PC-9 (cell line): Measurements from ENCODE around the gene RIMBP2.

Experiments
- EZH2 ChIP-seq: fragments of 200-600 bp; sonication (generic); IDR thresholded peaks from 2 replicates; pipeline ENCODE4 v1.8.0; 2017; ENCODE audit warnings: antibody characterized with exemption, low read depth
- TF ChIP-seq, protein P1 (sequence below): fragments of 200-600 bp; sonication (generic); conservative IDR thresholded peaks from 2 replicates; pipeline ENCODE4 v1.6.1; 2017; ENCODE audit warnings: mixed run types, antibody characterized with exemption, mild to moderate bottlenecking, moderate library complexity

DNA sequence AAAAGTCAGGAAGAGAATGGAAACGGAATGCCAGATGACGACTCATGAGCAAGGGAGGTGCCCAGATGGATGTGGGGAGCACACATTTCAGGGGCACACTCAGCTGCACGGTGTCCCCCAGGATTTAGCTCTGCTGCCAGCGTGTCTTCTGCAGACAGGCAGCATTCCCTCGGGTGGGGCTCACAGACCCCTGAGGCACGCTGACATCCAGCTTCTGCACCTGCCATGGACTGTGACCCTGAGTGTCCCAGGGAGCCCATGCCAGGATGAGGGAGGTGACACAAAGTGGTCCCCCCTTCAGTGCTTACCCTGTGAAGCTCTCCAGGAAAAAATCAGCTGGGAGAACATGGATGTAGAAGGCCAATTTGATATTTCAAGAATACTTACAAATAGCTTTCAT, 294.2 kb downstream of the RIMBP2 start:
- TF ChIP-seq, protein P1, sequence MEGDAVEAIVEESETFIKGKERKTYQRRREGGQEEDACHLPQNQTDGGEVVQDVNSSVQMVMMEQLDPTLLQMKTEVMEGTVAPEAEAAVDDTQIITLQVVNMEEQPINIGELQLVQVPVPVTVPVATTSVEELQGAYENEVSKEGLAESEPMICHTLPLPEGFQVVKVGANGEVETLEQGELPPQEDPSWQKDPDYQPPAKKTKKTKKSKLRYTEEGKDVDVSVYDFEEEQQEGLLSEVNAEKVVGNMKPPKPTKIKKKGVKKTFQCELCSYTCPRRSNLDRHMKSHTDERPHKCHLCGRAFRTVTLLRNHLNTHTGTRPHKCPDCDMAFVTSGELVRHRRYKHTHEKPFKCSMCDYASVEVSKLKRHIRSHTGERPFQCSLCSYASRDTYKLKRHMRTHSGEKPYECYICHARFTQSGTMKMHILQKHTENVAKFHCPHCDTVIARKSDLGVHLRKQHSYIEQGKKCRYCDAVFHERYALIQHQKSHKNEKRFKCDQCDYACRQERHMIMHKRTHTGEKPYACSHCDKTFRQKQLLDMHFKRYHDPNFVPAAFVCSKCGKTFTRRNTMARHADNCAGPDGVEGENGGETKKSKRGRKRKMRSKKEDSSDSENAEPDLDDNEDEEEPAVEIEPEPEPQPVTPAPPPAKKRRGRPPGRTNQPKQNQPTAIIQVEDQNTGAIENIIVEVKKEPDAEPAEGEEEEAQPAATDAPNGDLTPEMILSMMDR = no peak
- no peak for TF ChIP-seq EZH2
